SK-N-DZ (cell line): ENCODE results near the gene CASP10.

Source experiments
- DNase-seq: peaks from one replicate; pipeline ENCODE4 v3.0.0-alpha.2; 2015; ENCODE audit warnings: low spot score

The CASP10 gene

GRCh38 chr2:201258666-201259615 lies 76.0 kb downstream of the CASP10 start:
- no peak for DNase-seq

GRCh38 chr2:201260302-201260800 lies 77.4 kb downstream of the CASP10 start, which contains the start of gene CASP8:
Gene CASP8 (plus strand): TSS chr2:201260536. CDS start chr2:201266487, 5,951 bp downstream.
- DNase-seq: no peak

- no peak for DNase-seq
Measured at GRCh38 chr2:201261471-201261870, 78.5 kb downstream of the CASP10 start.

- no peak for DNase-seq
Measured at GRCh38 chr2:201261906-201262305, 79.0 kb downstream of the CASP10 start.

- DNase-seq: no peak
Measured at GRCh38 chr2:201262718-201263117, 79.8 kb downstream of the CASP10 start.

GRCh38 chr2:201263779-201264178 lies 80.8 kb downstream of the CASP10 start:
- no peak for DNase-seq

GRCh38 chr2:201264472-201265173 lies 81.7 kb downstream of the CASP10 start:
- no peak for DNase-seq

- no peak for DNase-seq
Measured at GRCh38 chr2:201266629-201267028, 83.7 kb downstream of the CASP10 start.

GRCh38 chr2:201267278-201268030 lies 84.5 kb downstream of the CASP10 start:
- DNase-seq: no peak

GRCh38 chr2:201269764-201270163 lies 86.8 kb downstream of the CASP10 start:
- DNase-seq: no peak

GRCh38 chr2:201270293-201271001 lies 87.5 kb downstream of the CASP10 start:
- no peak for DNase-seq

GRCh38 chr2:201271917-201272316 lies 89.0 kb downstream of the CASP10 start:
- DNase-seq: no peak

GRCh38 chr2:201273330-201273983 lies 90.5 kb downstream of the CASP10 start:
- DNase-seq: no peak

- no peak for DNase-seq
Measured at GRCh38 chr2:201275069-201275468, 92.1 kb downstream of the CASP10 start.

GRCh38 chr2:201275990-201276389 lies 93.0 kb downstream of the CASP10 start:
- DNase-seq: no peak

GRCh38 chr2:201276511-201276910 lies 93.6 kb downstream of the CASP10 start:
- no peak for DNase-seq
